Measurements from ENCODE around the gene SNTG2. TPM values are rescaled to one million over a fixed set of nuclear protein-coding genes. Genes with fewer than 3 reads are reported as not detected.

Gene SNTG2
- total and polyA plus RNA-seq, 12 donors, result 0.26 to 4.3 (median 0.72) TPM; not detected in 1

GRCh38 chr2:953408-953807 is 2.8 kb downstream of the SNTG2 start:
- 20 to 46% (median 31%) methylated on average over 2 of the region's 2 CpGs for WGBS, 4 donors
- H3K4me1 ChIP-seq (replicated peaks in 1 of 2), result peaks cover 6 to 10% of the 10 kb centered on the region in 2 donors
- intact Hi-C loops (cut with DNase I), result no loop called here
- no peaks in the 10 kb centered on the region for H3K9me3 ChIP-seq (replicated peaks in 1 of 3)
- no peak overlapping the region for H3K4me3 ChIP-seq
- TF ChIP-seq CTCF (IDR thresholded peaks at IDR 0.05) (no peak), POLR2A (IDR thresholded peaks at IDR 0.05) (no peak)
- no peaks in the 10 kb centered on the region for H3K36me3 ChIP-seq (replicated peaks in 1 of 2)
- DNase-seq, result no peak
- H3K27ac ChIP-seq, result no peak overlapping the region
- H3K27me3 ChIP-seq, result peaks cover 22% of the 10 kb centered on the region

GRCh38 chr2:953975-954686 is 3.5 kb downstream of the SNTG2 start:
- H3K4me3 ChIP-seq, result no peak overlapping the region
- H3K9me3 ChIP-seq (replicated peaks in 1 of 3), result no peaks in the 10 kb centered on the region
- no peak overlapping the region for H3K27ac ChIP-seq
- WGBS, 4 donors, result 62 to 66% (median 64%) methylated on average over 13 of the region's 13 CpGs
- H3K27me3 ChIP-seq, result peaks cover 22% of the 10 kb centered on the region
- peak in 1 of 7 donors; percentile 27 for DNase-seq
- TF ChIP-seq POLR2A (IDR thresholded peaks at IDR 0.05) (no peak), CTCF (IDR thresholded peaks at IDR 0.05) (peak in 5 of 6 experiments; percentile 4 to 32 (median 23))
- intact Hi-C loops (cut with DNase I), result no loop called here
- peaks cover 6 to 10% of the 10 kb centered on the region in 2 donors for H3K4me1 ChIP-seq (replicated peaks in 1 of 2)
- no peaks in the 10 kb centered on the region for H3K36me3 ChIP-seq (replicated peaks in 1 of 2)

- Histone ChIP-seq H3K9me3 (replicated peaks in 1 of 3) (no peaks in the 10 kb centered on the region), H3K27ac (no peak overlapping the region), H3K27me3 (peaks cover 21% of the 10 kb centered on the region), H3K4me3 (no peak overlapping the region), H3K36me3 (replicated peaks in 1 of 2) (no peaks in the 10 kb centered on the region), H3K4me1 (replicated peaks in 1 of 2) (peaks cover 6 to 7% of the 10 kb centered on the region in 2 donors)
- peak in 1 of 7 donors; percentile 29 for DNase-seq
- no peak for TF ChIP-seq POLR2A (IDR thresholded peaks at IDR 0.05)
- TF ChIP-seq CTCF (IDR thresholded peaks at IDR 0.05), result no peak
- 33 to 48% (median 43%) methylated on average over 1 of the region's 1 CpG for WGBS, 4 donors
- intact Hi-C loops (cut with DNase I), result no loop called here
Measured at GRCh38 chr2:954687-955000, 4.0 kb downstream of the SNTG2 start.

GRCh38 chr2:955829-956731 is 5.4 kb downstream of the SNTG2 start:
- TF ChIP-seq POLR2A (IDR thresholded peaks at IDR 0.05), result no peak
- no peak for TF ChIP-seq CTCF (IDR thresholded peaks at IDR 0.05)
- Histone ChIP-seq H3K4me1 (replicated peaks in 1 of 2) (no peaks in the 10 kb centered on the region), H3K4me3 (no peak overlapping the region), H3K27ac (no peak overlapping the region), H3K36me3 (replicated peaks in 1 of 2) (no peaks in the 10 kb centered on the region), H3K27me3 (peaks cover 9% of the 10 kb centered on the region), H3K9me3 (replicated peaks in 1 of 3) (no peaks in the 10 kb centered on the region)
- DNase-seq, result no peak
- intact Hi-C loops (cut with DNase I), result no loop called here
- 70 to 85% (median 81%) methylated on average over 10 to 33 of the region's 33 CpGs for WGBS, 4 donors
